SW480 (cell line): ENCODE data around the gene RALGAPA2.
"Not testable (repeated sequence)": the region's sequence is repeated elsewhere in the genome, so short reads cannot be mapped to it uniquely, and the experiment has no call there.

Experiments used
- DNase-seq: peaks from one replicate; pipeline ENCODE4 v3.0.0-alpha.2; 2016; ENCODE audit warnings: low spot score

The RALGAPA2 gene

DNA sequence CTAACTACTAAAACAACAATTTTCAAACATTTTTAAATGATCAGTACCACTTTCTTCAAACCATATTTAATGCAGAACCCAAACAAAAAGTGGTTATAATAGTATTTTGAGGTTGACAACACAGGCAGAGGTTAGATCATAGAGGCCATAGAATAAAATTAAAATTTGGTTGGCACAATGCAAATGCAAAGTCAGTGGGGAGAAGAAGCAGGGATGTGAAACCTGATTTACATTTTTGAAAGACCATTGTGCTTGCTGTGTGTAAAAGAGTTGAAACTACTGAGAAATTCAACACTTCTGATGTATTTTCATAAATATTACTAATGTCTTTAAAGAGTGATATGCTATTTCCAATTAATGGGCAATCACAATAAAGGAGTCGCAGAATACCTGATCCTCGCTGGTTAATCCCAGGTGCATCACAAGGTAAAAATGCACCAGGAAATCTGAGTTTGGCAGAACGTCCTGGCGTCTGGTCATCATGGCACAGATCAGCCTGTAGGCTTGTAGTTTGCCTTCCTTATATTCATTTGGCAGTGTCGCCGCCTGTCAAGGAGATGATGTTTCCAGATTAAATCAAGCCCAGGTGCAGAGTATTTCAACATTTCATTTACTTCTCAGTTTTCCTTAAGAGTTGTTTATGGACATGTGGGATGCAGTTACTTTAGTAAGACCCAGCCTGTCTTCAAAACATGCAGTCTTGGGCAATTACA, 141.2 kb downstream of the RALGAPA2 start:
- DNase-seq = no peak

GRCh38 chr20:20568604-20569205, 143.7 kb downstream of the RALGAPA2 start:
- peak; percentile 58 for DNase-seq

GRCh38 chr20:20567712-20568111, 144.7 kb downstream of the RALGAPA2 start:
- DNase-seq = no peak

GRCh38 chr20:20566516-20566915, 145.9 kb downstream of the RALGAPA2 start:
- no peak for DNase-seq

DNA sequence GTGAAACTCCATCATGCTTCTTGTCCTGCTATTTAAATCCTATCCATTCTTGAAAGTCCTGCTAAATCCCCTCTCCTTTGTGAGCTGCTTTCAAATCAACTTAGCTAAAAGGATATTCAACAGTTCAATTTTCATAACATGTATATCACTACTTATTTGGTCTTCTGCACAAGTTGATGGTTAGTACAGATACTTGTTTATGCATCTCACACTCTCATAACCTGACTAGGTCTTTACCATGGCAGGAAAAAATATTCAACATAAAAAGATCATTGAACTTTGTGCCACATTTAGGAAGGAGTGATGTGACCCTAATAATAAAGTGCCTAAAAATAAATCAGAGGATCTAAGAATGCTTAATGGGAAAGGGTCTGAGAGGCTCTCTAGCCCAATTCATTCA, 148.2 kb downstream of the RALGAPA2 start:
- DNase-seq = no peak

DNA sequence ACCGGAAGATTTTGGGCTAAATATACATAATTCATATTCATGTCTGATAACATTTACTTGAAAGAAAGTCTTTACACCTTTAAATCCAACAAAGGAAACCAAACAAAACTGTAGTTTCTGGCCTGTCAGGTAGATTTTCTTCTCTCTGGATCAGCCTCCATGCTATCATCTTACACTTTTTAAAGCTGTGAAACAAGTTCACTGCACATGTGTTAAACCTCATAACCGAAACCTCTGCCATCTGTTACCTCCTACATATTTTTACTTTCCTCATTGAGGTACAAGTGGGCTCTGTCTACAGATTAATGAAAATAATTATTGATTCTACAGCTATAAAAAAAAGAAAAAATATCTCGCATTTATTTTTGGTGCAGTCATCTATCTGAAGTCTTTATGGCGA, 149.9 kb downstream of the RALGAPA2 start:
- DNase-seq = no peak

- no peak for DNase-seq
These were observed 150.6 kb downstream of the RALGAPA2 start for GRCh38 chr20:20561841-20562240.

GRCh38 chr20:20561172-20561571, 151.3 kb downstream of the RALGAPA2 start:
- no peak for DNase-seq

DNA sequence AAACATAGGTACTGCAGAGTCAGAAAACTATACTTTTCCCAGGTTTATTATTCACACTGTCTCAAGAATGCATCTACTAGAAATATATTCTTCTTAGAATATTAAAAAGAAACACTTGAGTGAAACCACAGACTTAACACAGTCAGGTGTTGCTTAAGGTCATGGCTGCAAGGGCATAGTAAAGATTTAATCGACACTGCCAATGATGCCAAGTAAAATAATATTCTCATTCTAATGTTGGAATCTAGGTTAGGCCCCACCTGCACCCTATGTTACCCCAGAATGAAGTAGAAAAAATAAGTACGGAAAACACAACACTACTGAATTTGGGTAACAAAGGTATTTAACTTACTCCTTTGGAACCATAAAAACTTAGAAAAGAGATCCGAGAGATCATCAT, 155.0 kb downstream of the RALGAPA2 start:
- no peak for DNase-seq

DNA sequence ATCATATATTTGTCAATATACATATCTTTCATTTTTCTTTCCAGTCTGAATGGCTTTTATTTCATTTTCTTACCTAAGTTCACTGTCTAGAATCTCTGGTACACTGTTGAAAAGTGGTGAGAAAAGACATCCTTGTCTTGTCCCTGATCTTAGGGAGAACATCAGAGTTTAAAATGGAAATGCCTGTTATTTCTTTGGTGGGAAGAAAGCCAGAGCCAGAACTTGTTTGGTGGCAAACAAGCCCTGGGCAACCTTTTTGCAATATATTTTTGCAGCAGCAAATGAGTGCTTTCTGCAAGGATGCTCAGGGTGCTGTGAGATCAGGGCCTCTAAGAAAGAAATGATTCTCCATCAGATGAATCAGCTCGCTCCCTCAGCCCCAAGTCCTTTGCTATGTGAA, 156.6 kb downstream of the RALGAPA2 start:
- DNase-seq = no peak

DNA sequence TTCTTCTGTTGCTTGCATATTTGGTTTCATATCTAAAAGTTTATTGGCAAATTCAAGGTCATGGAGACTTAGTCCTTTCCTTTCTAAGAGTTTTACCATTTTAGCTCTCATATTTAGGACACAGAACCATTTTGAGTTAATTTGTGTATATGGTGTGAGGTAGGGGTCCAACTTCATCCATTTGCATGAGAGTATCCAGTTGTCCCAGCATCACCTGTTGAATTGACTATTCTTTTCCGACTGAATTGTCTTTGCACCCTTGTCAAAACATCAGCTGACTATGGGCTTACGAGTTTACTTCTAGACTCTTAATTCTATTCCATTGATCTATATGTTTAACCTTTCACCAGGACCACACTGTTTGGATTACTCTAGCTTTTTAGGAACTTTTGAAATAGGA, 157.5 kb downstream of the RALGAPA2 start:
- no peak for DNase-seq

DNA sequence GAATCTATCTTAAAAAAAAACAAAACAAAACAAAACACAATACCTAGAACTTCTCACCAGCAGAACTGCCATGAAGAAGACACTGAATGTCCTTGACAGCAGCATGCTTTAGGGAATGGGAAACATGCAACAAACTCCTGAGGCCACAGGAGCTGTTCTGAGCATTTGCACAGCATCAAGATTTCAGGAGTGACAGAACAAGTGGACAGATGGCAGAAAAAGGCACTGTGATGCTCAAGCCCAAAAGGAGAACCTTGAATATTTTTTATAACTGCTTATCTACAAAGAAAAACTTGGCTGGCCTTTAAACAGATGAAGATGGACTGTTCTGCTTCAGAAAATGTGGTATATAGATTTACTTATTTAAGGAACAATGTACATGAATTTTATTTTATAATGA, 158.9 kb downstream of the RALGAPA2 start:
- no peak for DNase-seq

DNA sequence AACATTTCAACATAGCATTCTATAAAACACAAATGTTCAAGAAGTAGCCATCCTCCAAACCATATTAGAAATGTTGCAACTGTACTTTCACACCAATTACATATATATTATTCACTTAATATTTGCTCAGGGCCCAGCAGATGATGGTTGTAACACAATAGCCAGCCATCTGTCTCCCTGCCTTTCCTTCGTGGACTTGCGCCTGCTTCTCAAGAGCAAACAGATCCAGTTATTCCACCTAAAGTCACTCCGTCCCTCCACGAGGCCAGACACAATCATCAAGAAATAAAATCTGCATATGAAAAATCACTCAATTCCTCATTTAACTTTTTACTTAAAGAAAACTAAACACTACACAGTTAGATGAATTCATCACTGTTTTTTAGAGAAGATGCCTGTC, 160.4 kb downstream of the RALGAPA2 start:
- no peak for DNase-seq

GRCh38 chr20:20551409-20551808, 161.0 kb downstream of the RALGAPA2 start:
- no peak for DNase-seq

DNA sequence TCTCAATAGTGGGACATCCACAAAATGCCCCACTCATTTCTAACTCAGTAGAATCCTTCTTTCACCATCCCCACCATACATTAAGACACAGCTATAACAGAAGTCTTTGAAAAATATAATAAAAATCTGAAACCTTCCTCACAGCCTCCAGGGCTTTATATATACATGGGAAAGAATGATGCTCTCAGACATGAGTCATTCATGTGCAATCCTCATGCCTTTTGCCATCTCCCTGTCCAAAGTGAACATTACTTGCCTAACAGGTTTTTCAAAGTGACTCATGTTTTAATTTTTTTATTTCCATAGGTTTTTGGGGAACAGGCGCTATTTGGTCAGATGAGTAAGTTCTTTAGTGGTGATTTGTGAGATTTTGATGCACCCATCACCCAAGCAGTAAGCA, 162.7 kb downstream of the RALGAPA2 start:
- DNase-seq = peak; percentile 19

GRCh38 chr20:20549267-20549612, 163.2 kb downstream of the RALGAPA2 start:
- DNase-seq = no peak

- DNase-seq = no peak
These were observed 163.7 kb downstream of the RALGAPA2 start for GRCh38 chr20:20548527-20549266.

DNA sequence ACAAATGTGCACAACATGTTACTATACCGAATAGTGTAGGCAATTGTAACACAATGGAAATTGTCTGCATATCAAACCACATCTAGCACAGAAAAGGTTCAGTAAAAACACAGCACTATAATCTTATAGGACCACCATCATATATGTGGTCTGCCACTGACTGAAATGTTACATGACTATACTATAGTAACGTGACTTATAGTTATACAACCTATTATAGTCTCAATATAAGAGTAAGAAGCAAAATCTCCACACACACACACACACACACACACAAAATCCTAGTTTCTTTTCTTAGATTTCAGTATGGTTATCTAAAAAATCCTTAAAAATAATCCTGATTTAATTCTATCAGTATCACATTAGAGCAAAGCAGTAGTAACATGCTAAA, 164.6 kb downstream of the RALGAPA2 start:
- no peak for DNase-seq

- peak; percentile 76 for DNase-seq
These were observed 165.1 kb downstream of the RALGAPA2 start for GRCh38 chr20:20547221-20547875.

DNA sequence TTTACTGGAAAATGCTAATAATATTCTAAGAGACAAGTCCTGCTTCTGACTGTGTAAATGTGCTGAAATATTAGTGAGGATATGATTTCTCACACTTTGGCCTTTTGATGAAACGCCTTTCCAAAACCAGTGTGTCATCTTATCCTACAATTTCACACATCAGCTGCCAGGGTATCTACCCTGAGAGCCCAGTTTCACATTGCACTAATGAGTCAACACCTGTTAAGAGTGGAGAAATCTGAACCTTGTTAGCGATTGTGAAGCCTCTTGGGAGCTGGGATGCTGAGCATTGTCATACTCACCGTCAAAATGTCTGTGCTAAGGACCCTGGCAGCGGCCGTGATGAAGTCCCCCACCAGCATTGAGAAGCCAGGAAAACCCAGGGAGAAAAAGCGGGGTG, 166.0 kb downstream of the RALGAPA2 start:
- no peak for DNase-seq

DNA sequence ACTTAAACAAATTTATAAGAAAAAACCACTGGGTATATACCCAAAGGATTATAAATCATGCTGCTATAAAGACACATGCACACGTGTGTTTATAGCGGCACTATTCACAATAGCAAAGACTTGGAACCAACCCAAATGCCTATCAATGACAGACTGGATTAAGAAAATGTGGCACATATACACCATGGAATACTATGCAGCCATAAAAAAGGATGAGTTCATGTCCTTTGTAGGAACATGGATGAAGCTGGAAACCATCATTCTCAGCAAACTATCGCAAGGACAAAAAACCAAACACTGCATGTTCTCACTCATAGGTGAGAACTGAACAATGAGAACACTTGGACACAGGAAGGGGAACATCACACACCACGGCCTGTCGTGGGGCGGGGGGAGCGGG, 169.1 kb downstream of the RALGAPA2 start:
- DNase-seq = not testable (repeated sequence)

- DNase-seq = no peak
These were observed 176.1 kb downstream of the RALGAPA2 start for GRCh38 chr20:20536240-20536933.
